Endothelial cell (in vitro differentiated cells): Measurements from ENCODE around the gene WDR7. TPM values are rescaled to one million over a fixed set of nuclear protein-coding genes. Genes with fewer than 3 reads are reported as not detected.

Experiments
- DNase-seq: peaks from one replicate; pipeline ENCODE4 v3.0.0; 2021; ENCODE audit warnings: low spot score
- H3K27ac Mint-ChIP-seq: one replicate; pipeline ENCODE4 v1.8.0; 2021; ENCODE audit warnings: mixed read lengths, inconsistent platforms; ENCODE audit not compliant: unreplicated experiment
- H3K27me3 Mint-ChIP-seq: one replicate; pipeline ENCODE4 v1.8.0; 2021; ENCODE audit warnings: mild to moderate bottlenecking, moderate library complexity, mixed read lengths, inconsistent platforms; ENCODE audit not compliant: unreplicated experiment
- H3K36me3 Mint-ChIP-seq: one replicate; pipeline ENCODE4 v1.8.0; 2021; ENCODE audit warnings: mild to moderate bottlenecking, low read depth, mixed read lengths, inconsistent platforms; ENCODE audit not compliant: unreplicated experiment
- H3K4me1 Mint-ChIP-seq: one replicate; pipeline ENCODE4 v1.8.0; 2021; ENCODE audit warnings: mild to moderate bottlenecking, mixed read lengths, inconsistent platforms; ENCODE audit not compliant: unreplicated experiment
- H3K4me3 Mint-ChIP-seq: one replicate; pipeline ENCODE4 v1.8.0; 2021; ENCODE audit warnings: mild to moderate bottlenecking, mixed read lengths, inconsistent platforms; ENCODE audit not compliant: unreplicated experiment
- H3K9me3 Mint-ChIP-seq: one replicate; pipeline ENCODE4 v1.8.0; 2021; ENCODE audit warnings: mixed read lengths, inconsistent platforms; ENCODE audit not compliant: unreplicated experiment
- total RNA-seq: library from RNA; stranded (reverse); fragmentation: NEBNext Ultra II Directional; extraction: Animal tissue kit (Norgen Biotek cat#: 25700); gene quantifications from one replicate; pipeline ENCODE4 v1.2.1, GENCODE V29; 2021; ENCODE audit not compliant: unreplicated experiment
- TF ChIP-seq, protein P1 (sequence below): fragments of 200-600 bp; sonication (generic); IDR thresholded peaks from one replicate; pipeline ENCODE4 v1.5.0; 2021; ENCODE audit warnings: antibody characterized with exemption; ENCODE audit not compliant: unreplicated experiment

WDR7 gene
- total RNA-seq, 1 donor from 2014 or later: 42.0 TPM

DNA sequence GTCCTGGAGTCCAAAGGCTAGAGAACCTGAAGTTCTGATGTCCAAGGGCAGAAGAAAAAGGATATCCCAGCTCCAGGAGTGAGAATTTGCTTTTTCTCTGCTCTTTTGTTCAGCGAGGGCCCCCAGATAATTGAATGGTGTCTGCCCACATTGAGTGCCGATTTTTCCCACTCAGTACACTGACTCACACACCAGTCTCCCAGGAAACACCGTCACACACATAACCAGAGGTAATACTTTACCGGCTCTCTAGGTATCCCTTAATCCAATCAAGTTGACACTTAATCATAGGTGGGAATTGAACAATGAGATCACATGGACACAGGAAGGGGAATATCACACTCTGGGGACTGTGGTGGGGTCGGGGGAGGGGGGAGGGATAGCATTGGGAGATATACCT, 161.5 kb downstream of the WDR7 start:
- no peaks in the 10 kb centered on the region for H3K9me3 Mint-ChIP-seq
- no peak overlapping the region for H3K4me3 Mint-ChIP-seq
- H3K27ac Mint-ChIP-seq: no peak overlapping the region
- DNase-seq: no peak
- H3K27me3 Mint-ChIP-seq: peaks cover 2% of the 10 kb centered on the region
- H3K36me3 Mint-ChIP-seq: no peaks in the 10 kb centered on the region
- peaks cover 3% of the 10 kb centered on the region for H3K4me1 Mint-ChIP-seq
- TF ChIP-seq, protein P1, sequence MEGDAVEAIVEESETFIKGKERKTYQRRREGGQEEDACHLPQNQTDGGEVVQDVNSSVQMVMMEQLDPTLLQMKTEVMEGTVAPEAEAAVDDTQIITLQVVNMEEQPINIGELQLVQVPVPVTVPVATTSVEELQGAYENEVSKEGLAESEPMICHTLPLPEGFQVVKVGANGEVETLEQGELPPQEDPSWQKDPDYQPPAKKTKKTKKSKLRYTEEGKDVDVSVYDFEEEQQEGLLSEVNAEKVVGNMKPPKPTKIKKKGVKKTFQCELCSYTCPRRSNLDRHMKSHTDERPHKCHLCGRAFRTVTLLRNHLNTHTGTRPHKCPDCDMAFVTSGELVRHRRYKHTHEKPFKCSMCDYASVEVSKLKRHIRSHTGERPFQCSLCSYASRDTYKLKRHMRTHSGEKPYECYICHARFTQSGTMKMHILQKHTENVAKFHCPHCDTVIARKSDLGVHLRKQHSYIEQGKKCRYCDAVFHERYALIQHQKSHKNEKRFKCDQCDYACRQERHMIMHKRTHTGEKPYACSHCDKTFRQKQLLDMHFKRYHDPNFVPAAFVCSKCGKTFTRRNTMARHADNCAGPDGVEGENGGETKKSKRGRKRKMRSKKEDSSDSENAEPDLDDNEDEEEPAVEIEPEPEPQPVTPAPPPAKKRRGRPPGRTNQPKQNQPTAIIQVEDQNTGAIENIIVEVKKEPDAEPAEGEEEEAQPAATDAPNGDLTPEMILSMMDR: no peak

DNA sequence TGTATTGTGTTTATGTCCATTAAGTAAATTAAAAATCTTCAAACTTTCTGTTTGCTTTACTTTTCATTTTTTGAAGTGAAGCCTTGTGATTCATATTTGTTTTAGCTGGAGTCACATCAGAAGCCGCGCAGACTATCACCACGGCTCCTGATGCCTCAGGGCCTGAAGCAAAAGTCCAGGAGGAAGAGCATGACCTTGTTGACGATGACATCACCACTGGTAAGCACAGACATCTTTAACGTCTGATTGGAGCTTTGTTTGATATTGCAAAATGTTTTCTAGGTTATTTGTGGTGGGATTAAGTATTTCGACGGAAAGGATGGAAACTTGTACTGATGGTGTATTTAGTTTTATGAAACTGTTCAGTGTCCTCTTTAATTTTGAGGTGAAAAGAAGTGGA, 164.8 kb downstream of the WDR7 start:
- no peaks in the 10 kb centered on the region for H3K36me3 Mint-ChIP-seq
- no peak overlapping the region for H3K27ac Mint-ChIP-seq
- no peaks in the 10 kb centered on the region for H3K9me3 Mint-ChIP-seq
- DNase-seq: no peak
- no peaks in the 10 kb centered on the region for H3K27me3 Mint-ChIP-seq
- H3K4me3 Mint-ChIP-seq: no peak overlapping the region
- peaks cover 3% of the 10 kb centered on the region for H3K4me1 Mint-ChIP-seq
- TF ChIP-seq, protein P1: no peak

DNA sequence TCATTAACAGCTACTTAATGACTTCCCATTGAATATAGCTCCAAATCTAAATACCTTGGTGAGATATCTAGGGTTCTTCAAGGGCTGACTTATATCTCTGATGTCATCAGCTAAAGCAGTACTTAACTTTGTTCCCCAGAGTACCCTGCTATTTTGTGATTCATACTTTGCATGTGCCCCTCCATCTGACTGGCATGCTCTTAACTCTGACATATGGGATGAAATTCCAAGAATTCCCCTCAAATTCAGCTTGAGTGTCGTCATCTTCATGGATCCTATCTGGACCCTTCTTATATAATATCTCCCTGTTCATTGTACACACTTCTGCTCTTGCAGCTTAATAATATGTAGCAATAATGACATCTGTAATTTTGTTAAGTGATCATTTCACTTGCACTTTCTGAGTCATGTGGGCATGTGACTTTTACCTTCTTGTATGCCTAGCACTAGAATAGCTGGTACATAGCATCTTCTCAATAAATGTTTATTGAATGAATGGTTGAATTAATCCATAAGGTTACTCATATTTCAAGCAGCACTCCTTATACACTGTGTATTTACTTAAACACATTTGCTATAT, 172.9 kb downstream of the WDR7 start:
- Mint-ChIP-seq H3K9me3 (no peaks in the 10 kb centered on the region), H3K27ac (no peak overlapping the region), H3K4me1 (no peaks in the 10 kb centered on the region), H3K4me3 (no peak overlapping the region), H3K27me3 (no peaks in the 10 kb centered on the region), H3K36me3 (no peaks in the 10 kb centered on the region)
- TF ChIP-seq, protein P1: no peak
- DNase-seq: no peak

DNA sequence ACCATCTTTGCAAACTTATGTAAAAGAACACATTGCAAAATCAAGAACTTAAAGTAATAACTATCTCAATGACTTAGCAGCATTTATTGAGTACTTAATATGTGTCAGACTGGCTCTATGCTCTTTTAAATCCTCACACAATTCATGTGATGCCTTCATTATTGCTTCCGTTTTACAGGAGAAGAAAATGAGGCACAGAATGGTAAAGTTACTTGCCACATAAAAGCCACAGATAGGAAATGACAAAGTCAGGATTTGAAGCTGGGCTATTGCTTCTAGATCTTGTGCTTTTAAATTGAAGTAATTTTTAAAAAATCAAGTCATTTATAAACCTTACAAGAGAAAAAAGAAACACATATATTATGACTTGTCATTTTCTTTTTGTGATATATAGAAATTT, 174.2 kb downstream of the WDR7 start:
- no peak for DNase-seq
- TF ChIP-seq, protein P1: no peak
- peaks cover 5% of the 10 kb centered on the region for H3K36me3 Mint-ChIP-seq
- H3K4me3 Mint-ChIP-seq: no peak overlapping the region
- no peaks in the 10 kb centered on the region for H3K4me1 Mint-ChIP-seq
- no peaks in the 10 kb centered on the region for H3K27me3 Mint-ChIP-seq
- H3K27ac Mint-ChIP-seq: no peak overlapping the region
- no peaks in the 10 kb centered on the region for H3K9me3 Mint-ChIP-seq

DNA sequence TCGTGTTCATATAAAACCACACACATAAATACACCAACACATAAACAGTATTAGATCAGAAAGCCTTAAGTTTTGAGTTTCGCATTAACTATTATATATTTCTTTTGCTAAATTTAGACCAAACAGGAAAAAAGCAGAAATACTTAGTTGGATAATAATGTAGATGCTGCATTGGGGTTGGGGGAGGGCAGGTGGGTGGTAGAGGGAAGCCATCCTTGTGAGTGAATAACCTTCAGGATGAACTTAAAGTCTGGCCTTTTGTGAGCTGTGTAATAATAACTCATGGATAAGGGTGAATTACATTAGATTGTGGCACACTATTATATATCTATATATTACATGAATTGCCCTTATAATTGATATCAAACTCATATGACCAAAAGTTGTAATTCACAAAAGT, 174.7 kb downstream of the WDR7 start:
- H3K4me3 Mint-ChIP-seq: no peak overlapping the region
- no peaks in the 10 kb centered on the region for H3K9me3 Mint-ChIP-seq
- H3K27ac Mint-ChIP-seq: no peak overlapping the region
- no peak for DNase-seq
- H3K27me3 Mint-ChIP-seq: peaks cover under 1% of the 10 kb centered on the region
- H3K36me3 Mint-ChIP-seq: peaks cover 6% of the 10 kb centered on the region
- H3K4me1 Mint-ChIP-seq: no peaks in the 10 kb centered on the region
- TF ChIP-seq, protein P1: no peak
